ENCODE measurements around the gene WRAP73. TPM values are rescaled to one million over a fixed set of nuclear protein-coding genes. Genes with fewer than 3 reads are reported as not detected.

WRAP73 gene
- total and polyA plus RNA-seq, 2 experiments from 2014 or later = 14.7 to 28.8 TPM

DNA sequence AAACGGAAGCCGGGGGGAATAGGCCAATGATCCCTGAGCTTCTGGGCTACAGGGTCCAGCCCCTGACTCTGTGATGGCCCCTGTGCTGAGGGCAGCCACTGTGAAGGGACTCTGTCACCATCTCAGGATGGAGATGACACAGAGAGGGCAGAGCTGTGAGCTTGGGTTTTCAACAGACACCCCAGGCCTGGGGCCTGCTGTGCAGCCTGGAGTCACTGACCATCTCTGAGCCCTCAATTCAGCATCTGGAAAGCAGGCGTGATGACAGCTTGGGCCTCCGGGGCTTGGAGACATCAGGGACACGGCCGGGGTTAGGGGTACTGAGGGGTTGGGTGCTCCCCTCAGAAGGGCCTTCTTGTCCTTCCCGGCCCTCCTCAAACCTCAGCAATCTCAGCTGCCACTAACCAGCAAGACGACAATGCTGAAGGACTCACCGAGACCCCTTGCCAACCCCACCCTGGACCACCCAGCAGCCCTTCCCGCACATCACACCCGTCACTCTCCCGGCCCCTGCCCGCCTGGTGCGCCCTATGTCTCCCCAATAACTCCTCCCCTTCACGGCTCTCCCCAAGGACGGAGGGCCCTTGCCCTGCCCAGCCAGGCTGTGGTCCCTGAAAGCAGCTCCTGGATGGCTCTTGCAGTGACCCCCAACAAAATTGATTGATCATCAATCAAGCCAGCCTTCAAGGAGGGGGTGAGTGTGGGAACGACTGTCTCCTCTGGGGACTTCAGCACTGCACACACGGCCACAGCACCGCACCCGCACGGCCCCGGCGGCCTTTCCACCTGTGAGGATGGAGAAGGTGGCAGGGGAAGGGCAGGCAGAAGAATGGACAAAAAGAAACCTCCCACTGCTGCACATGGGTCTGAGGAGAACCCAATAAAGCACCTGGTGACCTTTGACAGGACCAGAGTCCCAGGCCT is 42.9 kb downstream of the WRAP73 start:
- H2AFZ ChIP-seq = no peak overlapping the region
- H3K36me3 ChIP-seq (replicated peaks; ENCODE audit: insufficient read depth, low read depth) = no peaks in the 10 kb centered on the region
- H3K4me1 ChIP-seq (ENCODE audit: insufficient read depth) = peaks cover 24% of the 10 kb centered on the region
- no peaks in the 10 kb centered on the region for H3K9me3 ChIP-seq (ENCODE audit: low read depth)
- no peak for DNase-seq (ENCODE audit: low spot score)
- H3K27ac ChIP-seq = no peak overlapping the region
- WGBS (ENCODE audit: low lambda C conversion rate, missing lambda C conversion rate) = 91% methylated on average over 15 of the region's 23 CpGs
- no peak overlapping the region for H3K4me2 ChIP-seq
- H4K20me1 ChIP-seq (ENCODE audit: insufficient read depth, poor library complexity, severe bottlenecking) = peaks cover 5% of the 10 kb centered on the region
- H3K9me2 ChIP-seq (replicated peaks; ENCODE audit: insufficient read depth) = no peaks in the 10 kb centered on the region
- no peak overlapping the region for H3K4me3 ChIP-seq
- peaks cover 13% of the 10 kb centered on the region for H3K79me2 ChIP-seq
- TF ChIP-seq CTCF (IDR thresholded peaks at IDR 0.05; ENCODE audit: poor library complexity) = no peak
- no peak for TF ChIP-seq EZH2 (IDR thresholded peaks at IDR 0.05; ENCODE audit: borderline replicate concordance)
- TF ChIP-seq EZH2phosphoT487 (IDR thresholded peaks at IDR 0.05; ENCODE audit: low read depth, severe bottlenecking, unreplicated experiment) = no peak
- no peaks in the 10 kb centered on the region for H3K27me3 ChIP-seq

- no peak for DNase-seq (ENCODE audit: low spot score)
- peaks cover 13% of the 10 kb centered on the region for H3K79me2 ChIP-seq
- no peaks in the 10 kb centered on the region for H3K36me3 ChIP-seq (replicated peaks; ENCODE audit: insufficient read depth, low read depth)
- H3K9me2 ChIP-seq (replicated peaks; ENCODE audit: insufficient read depth) = no peaks in the 10 kb centered on the region
- H3K27me3 ChIP-seq = no peaks in the 10 kb centered on the region
- H3K9me3 ChIP-seq (ENCODE audit: low read depth) = no peaks in the 10 kb centered on the region
- H3K4me3 ChIP-seq = no peak overlapping the region
- no peak overlapping the region for H2AFZ ChIP-seq
- H3K4me2 ChIP-seq = no peak overlapping the region
- 97% methylated on average over 7 of the region's 7 CpGs for WGBS (ENCODE audit: low lambda C conversion rate, missing lambda C conversion rate)
- peaks cover 5% of the 10 kb centered on the region for H4K20me1 ChIP-seq (ENCODE audit: insufficient read depth, poor library complexity, severe bottlenecking)
- H3K4me1 ChIP-seq (ENCODE audit: insufficient read depth) = peaks cover 11% of the 10 kb centered on the region
- no peak for TF ChIP-seq CTCF (IDR thresholded peaks at IDR 0.05; ENCODE audit: poor library complexity)
- no peak for TF ChIP-seq EZH2phosphoT487 (IDR thresholded peaks at IDR 0.05; ENCODE audit: low read depth, severe bottlenecking, unreplicated experiment)
- TF ChIP-seq EZH2 (IDR thresholded peaks at IDR 0.05; ENCODE audit: borderline replicate concordance) = no peak
- no peak overlapping the region for H3K27ac ChIP-seq
These were observed 44.7 kb downstream of the WRAP73 start for GRCh38 chr1:3604997-3605823.

DNA sequence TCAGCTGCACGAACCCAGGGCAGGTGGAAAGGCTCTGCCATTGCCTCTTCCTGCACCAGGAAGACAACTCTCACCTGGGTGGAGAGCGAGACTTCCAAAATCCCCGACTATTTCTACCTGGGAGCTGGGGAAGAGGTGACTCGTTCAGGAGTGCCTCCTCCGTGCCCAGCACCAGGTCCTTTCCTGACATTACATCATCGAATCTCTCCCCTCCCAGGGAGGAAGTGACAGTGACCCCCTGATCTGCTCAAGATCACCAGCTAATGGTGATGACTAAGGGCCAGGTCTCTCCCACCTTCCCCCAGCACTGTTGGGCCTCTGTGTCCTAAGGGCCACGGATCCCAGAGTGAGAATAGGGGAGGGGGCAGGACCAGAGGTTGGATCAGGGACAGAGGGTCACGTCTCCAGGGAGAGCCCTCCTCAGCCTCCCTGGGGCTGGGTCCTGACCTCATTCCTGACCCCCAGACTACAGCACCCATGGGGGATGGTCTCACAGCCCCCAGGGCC is 45.4 kb downstream of the WRAP73 start:
- TF ChIP-seq EZH2 (IDR thresholded peaks at IDR 0.05; ENCODE audit: borderline replicate concordance) = no peak
- no peak for TF ChIP-seq CTCF (IDR thresholded peaks at IDR 0.05; ENCODE audit: poor library complexity)
- no peak for TF ChIP-seq EZH2phosphoT487 (IDR thresholded peaks at IDR 0.05; ENCODE audit: low read depth, severe bottlenecking, unreplicated experiment)
- Histone ChIP-seq H3K27ac (no peak overlapping the region), H3K9me3 (ENCODE audit: low read depth) (no peaks in the 10 kb centered on the region), H3K36me3 (replicated peaks; ENCODE audit: insufficient read depth, low read depth) (no peaks in the 10 kb centered on the region), H2AFZ (no peak overlapping the region), H3K4me3 (no peak overlapping the region), H3K9me2 (replicated peaks; ENCODE audit: insufficient read depth) (no peaks in the 10 kb centered on the region), H4K20me1 (ENCODE audit: insufficient read depth, poor library complexity, severe bottlenecking) (peaks cover 5% of the 10 kb centered on the region), H3K4me2 (no peak overlapping the region), H3K79me2 (peaks cover 13% of the 10 kb centered on the region), H3K4me1 (ENCODE audit: insufficient read depth) (peaks cover 4% of the 10 kb centered on the region), H3K27me3 (no peaks in the 10 kb centered on the region)
- DNase-seq (ENCODE audit: low spot score) = no peak
- 90% methylated on average over 8 of the region's 8 CpGs for WGBS (ENCODE audit: low lambda C conversion rate, missing lambda C conversion rate)
